ENCODE data around the gene CFAP74.

The CFAP74 gene

DNA sequence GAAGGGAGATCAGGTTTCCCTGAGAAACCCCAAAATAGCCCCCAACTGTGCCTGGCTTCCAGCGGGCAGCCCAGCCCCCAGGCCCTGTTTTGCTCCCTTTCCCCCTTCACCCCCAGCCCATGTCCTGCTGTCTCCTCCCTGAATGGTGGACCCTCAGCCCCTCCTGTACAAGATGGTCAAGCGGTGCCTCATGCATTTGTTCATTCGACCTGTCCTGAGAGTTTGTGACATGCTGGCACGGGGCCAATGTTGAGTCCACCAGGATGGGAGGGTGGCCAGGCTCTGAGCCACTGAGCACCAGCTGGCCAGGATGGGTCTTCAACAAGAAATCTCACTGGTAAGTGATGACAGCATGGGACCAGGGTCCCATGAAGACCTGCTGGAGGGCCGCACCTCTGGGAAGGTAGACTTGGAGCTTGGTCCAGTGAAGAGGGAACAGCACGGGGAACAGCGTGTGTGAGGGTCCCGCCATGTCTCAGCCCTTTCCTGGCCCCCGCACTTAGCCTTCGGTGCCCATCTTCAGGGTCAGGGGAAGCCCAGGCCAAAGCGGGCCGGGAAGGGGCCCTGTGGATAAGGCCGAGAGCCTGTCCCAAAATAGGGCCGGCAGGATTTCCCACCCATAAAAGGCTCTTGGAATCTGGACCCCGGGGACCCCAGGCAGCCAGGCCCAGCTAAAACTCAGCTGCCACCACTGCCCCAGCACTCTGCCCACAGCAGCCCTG, 88.5 kb downstream of the CFAP74 start, which contains the start of gene CALML6:
Gene CALML6 (plus strand): TSS at position 290 of the 722 bp plus-strand sequence. CDS start 21 bp downstream, at position 311.
- DNase-seq = no peak

DNA sequence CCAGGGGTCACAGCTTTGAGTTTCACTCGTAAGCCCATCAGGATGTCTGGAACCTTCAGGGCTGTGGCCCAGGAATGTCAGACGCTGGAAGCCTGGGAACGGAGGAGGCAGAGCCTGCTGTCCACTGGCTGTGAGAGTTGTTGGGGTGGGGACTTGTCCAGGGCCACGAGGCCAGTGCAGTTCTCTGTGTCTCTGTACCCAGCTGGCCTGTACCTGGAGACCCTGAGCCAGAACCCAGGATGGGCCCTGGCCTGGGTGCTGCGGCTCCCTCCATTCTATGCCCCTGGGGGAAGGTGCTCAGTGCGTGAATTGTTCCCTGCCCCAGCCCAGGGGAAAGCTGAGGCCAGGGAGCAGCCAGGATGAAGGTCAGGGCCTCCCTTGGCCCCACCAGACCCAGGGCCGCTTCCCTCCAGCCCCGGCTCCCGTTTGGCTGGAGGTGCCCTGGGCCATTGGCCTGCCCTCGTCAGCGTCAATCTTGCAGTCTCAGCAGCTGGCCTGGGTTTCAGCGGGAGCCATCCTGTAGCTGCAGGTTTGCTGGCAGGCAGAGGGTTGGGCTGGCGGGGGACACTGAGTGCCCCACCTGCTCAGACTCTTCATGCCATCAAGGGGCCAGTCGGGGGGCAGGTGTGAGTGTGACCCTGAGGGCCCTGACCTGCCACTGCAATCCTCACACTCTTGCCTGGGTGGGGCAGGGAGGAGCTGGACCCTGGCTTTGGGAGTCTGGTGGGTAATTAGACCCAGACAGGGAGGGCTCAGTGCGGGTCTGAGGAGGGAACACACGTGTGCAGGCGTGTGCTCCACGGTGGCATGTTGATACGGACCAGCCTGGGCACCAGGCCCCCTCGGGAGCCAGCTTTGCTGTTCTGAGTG, 89.2 kb downstream of the CFAP74 start:
- no peak for DNase-seq

DNA sequence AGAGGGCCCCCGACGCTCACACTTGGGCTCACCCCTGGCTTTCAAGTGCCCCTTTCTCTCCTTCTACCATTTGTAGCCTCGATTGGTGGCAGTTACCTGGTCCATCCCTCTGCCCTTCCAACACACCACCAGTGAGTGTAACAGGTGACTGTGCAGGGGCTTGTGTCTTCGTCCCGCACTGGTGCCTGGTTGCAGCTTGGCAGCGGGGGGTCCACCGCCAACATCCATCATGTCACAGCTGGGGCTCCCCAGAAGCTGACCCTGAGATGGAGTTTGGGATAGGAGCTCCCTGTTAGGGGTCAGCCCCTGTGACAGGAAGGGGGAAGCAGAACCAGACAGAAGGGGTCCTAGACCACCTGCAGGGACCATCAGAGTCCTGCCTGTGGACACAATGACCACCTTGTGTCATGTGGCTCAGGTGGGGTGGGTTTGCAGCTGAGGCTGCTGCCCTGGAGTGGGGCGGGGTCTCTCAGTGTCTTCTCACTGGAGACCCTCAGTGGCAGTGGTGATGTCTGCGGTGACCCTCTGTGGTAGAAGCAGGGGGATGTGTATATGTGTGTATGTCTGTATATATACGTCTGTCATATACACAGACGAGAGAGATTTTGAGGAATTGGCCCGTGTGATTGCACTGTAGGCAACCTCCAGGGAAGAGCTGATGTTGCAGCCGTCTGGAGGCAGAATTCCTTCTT, 92.1 kb downstream of the CFAP74 start:
- no peak for DNase-seq

DNA sequence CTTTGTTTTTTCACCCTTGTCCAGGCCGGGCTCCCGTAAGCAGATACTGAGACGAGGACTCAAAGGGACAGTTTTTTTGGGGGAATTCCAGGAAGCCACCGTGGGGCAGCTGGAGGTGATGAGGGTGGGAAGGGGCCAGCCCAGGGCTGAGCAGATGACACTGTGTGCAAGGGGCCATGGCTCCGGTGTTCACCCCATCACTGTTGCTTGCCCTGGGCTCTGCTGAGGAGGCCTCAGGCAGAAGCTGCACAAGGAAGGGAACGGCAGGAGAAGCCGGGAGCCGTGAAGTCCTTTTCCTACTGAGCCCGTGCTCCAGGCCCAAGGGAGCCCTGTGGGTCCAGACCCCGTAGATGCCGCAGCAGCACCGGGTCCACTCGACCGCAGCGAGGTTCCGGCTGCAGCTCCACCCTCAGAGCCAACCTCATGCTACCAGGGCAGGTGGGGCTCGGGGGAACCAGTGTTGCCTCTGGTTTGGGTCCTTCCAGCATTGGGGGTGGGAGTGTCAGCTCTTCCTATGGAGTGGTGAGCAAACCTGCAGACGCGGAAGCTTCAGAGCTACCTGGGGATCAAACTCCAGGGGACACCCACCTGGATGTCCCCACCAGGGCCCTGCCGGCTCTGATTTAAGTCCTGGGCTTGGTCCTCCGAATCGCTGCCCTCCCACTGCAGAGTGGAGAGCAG, 92.8 kb downstream of the CFAP74 start:
- DNase-seq = no peak

- no peak for DNase-seq
Observed at GRCh38 chr1:1910033-1910465, 93.5 kb downstream of the CFAP74 start.

GRCh38 chr1:1908506-1908791, 95.1 kb downstream of the CFAP74 start:
- no peak for DNase-seq

DNA sequence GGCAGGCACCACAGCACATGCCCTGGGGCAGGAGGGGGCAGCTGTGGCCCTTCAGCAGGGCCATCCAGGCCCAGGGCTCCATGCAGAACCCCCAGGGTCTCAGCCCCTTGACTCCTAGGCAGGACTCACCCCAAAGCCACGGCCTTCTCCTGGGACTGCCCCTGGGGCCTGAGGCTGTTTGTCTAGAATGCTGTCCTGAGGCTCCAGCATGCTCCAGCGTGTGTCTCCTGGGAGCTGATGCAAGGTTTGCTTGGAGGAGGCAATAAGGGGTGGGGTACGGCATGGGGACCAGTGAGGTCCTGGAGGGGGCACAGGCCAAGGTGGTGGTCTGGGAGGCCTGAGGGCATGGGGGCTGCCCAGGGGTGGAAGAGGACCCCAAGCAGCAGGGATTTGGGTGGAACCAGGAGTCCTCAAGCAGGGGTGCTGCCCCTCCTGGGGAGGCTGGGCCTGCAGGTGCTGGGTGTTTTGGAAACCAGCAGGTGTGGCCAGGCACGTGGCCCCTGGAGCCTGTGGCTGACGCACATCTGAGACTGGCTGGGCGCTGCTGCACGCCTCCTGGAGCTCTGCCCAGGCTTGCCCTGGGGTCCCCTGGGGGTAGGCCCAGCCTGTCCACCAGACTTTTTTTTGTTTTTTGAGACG, 96.4 kb downstream of the CFAP74 start:
- peak in 1 of 2 experiments; percentile 20 for DNase-seq

DNA sequence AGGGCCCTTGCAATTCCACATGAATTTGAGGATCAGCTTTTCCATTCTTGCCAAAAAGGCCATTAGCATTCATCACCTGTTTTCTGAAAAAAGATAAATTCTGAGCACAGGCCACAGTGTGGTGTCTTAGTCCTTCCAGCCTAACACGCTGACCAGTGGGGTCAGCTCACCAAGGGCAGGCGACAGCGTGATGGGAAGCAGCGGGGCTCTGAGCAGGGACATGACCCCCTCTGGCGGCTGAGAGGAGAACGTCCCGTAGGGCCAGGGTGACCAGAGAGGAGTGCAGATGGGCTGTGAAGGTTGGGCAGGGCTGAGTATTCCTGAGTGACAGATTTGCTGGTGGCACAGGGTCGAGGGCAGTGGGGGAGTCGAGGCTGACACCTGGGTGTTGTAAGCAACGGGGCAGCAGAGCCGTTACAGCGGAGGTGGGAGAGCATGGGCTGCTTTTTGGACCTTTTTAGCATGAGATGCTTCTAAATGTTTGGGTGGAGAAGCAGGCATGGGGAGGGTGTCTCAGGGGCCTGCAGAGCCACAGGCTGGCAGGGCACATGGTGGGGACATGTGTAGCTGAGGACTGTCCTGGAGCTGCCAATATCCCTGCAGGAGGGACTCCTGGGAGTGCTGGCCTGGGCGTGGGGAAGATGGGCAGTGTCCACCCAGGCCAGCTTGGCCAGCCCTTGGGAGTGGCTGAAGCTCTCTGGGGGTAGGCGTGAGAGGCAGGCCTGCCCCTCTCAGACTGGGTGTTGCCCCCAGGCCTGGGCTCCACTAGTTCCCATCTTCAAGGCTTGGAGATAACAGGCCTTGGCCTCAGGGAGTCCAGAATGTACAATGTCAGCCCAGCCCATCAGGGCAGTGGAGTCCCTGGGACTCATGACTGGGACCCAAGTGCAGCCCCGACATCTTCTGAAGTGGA, 97.1 kb downstream of the CFAP74 start:
- peak; percentile 36 to 42 for DNase-seq

DNA sequence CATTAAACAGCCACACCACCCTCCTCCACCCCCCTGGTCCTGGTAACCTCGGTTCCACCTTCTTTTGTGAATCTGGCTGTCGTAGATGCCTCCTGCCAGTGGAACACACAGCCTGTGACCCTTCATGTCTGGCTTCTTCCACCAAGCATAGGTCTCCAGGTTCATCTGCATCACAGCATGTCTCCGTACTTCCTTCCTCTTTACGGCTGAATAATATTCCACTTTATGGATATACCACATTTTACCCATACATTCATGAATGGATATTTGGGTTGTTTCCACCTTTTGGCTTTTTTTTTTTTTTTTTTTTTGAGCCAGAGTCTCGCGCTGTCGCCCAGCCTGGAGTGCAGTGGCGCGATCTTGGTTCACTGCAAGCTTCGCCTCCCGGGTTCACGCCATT, 100.4 kb downstream of the CFAP74 start:
- no peak for DNase-seq

DNA sequence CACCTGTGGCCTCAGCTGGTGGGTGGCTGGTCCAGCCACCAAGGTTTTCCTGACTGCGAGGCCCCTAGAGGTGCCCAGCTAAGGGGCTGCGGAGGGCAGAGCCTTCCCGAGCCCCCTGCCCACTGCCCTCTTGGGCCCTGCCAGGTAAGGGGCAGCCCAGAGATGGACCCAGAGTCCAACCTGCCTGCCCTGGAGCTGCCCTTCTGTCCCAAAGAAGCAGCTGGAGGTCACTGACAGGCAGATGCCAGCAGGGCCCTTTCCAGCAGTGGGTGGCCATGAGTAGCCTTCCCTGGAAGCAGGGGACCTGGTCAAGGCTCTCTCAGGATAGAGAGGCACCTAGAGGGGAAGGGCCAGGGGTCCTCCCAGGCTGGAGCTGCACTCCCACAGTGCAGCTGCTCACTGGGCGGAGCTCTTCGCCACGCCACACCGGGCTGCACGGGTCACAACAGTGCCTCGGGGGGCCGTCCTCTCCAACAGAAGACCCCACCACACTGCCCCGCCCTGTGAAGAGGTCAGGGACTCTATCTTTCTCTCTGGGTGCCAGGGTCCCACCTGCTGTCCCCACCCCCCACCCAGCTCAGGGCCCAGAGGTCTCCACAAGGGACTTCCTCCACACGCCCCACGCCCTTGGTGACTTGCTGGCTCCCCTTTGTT, 101.8 kb downstream of the CFAP74 start:
- DNase-seq = no peak

DNA sequence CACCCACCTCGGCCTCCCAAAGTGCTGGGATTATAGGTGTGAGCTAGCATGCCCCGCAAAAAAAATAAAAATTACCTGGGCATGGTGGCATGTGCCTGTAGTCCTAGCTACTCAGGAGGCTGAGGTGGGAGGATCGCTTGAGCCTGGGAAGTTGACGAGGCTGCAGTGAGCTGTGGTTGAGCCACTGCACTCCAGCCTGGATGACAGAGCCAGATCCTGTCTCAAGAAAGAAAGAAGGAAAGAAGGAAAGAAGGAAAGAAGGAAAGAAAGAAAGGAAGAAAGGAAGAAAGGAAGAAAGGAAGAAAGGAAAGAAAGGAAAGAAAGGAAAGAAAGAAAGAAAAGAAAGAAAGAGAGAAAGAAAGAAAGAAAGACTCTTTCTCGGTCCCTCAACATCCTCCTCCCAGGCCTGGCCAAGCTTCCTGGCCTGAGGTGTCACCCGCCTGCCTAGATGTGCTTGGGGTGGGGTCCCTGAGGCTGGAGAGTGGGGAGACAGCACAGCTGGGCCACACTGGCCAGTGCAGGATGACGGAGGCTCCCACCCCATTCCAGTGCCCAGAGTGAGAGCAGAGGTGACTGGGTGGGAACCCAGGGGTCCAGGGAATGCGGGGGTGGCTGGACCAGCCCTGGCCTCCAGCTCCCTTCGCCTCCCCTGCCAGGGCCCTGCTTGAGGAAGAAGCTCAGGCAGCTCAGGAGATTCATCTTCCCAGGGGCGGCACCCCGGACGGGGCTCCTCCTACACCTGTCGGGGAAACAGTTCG, 102.5 kb downstream of the CFAP74 start:
- DNase-seq = no peak

DNA sequence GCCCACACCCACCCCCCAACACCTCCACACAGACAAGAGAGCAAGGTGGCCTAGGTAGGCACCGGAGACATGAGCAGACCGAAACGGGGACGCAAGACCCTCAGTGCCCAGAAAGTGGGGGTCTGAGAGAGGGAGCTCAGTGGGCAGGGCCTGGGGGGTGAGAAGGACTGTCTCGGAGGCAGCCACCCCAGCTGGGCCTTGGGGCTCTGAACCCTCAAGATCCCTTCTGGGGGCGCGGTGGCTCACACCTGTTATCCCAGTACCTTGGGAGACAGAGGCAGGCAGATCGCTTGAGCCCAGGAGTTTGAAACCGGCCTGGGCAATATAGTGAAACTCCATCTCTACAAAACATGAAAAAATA, 103.6 kb downstream of the CFAP74 start:
- DNase-seq = no peak

GRCh38 chr1:1899266-1899966, 104.2 kb downstream of the CFAP74 start:
- DNase-seq = no peak

- no peak for DNase-seq
Observed at GRCh38 chr1:1898246-1898933, 105.2 kb downstream of the CFAP74 start.

- no peak for DNase-seq
Observed at GRCh38 chr1:1895456-1896336, 107.9 kb downstream of the CFAP74 start.

DNA sequence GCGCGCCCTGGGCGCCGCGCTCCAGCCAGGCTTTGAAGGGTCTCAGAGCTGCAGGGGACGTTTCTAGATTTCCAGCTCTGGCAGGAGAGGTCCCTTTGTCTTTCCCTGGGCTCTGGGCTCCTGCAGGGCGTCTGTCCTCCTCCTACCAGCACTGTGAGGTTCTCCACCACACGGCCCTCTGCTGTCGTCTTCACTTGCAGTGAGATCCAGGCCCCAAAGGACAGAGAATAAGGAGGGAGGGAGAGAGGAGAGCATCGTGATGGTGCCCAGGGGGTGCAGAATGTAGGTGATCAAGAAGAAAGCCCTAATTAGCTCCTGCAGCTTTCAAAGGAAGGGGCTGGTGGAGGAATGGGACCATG, 108.5 kb downstream of the CFAP74 start:
- DNase-seq = no peak

DNA sequence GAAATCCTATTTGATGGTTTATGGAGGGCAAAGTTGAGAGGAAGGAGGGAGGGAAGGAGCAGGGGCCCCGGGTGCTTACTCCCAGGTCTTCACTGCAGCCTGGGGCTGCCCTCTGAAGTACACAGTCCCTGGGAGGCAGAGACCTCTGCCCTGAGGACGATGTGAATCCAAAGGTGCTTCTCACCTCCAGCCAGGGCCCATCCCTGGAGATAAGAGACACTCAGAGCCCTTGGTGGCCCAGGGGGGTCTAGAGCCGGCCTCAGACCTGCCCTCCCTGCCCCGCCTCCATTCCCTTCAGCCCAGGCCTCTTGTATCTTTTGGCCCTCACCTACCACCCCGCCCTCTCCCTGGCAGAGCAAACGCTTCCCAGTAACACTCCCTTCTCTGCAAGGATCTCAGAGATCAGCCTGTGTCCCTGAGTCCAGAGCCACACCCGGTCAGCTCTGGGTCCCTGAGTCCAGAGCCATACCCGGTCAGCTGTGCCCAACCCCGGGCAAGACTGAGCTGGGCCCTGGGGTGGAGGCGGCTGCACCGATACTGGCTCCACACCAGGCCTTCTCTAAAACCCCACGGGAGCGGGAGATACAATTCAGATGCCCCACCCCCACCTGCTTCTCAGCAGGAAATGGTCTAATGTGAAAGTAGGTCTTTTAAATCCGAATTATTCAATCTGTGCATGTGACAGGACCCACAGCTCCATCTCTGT, 109.1 kb downstream of the CFAP74 start:
- no peak for DNase-seq
